ENCODE results near the gene CSMD2. TPM values are rescaled to one million over a fixed set of nuclear protein-coding genes. Genes with fewer than 3 reads are reported as not detected.

CSMD2 gene
- polyA plus RNA-seq, 5 donors = 0.11 to 0.38 (median 0.22) TPM

DNA sequence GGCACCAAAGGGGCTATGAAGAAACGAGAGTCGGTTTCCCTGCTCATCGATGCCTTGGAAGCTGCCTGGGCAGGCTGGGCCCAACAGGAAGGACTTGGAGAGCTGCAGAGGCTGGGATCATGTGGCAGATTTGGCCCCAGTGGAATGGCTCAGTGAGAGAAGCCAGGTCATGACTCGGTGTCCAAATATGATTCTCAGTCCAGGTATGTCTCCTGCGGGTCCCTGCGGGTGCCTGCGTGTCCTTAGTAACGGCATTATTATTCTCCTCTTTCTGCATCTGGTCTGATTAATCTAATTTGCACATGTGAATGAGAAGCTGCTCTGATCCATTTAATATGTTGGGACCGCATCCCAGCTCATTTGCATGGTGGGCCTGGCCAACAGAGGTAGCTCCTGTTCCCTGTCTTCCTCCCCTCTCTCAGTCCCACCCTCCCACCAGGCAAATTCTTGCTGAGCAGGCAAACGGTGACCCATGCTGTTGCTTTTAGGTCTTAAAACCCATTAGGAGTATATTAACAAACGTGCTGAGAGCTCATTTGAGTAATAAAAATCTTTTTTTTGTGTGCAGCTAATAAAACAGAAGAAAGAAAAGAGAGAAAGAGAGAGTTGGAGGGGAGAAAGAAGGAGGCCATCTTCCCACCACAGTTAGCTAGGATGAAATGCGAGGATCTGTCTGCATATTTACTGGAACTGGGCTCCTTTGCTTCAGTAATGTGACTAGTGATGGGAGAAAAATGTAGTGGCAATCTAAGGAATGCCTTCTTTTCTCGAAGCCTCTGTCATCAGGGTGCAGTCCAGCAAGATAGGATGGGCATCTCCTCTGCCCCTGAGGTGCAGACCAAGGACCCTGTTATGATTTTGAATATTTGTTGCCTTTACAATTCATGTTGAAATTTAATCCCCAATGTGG, 167.6 kb downstream of the CSMD2 start:
- DNase-seq = no peak

DNA sequence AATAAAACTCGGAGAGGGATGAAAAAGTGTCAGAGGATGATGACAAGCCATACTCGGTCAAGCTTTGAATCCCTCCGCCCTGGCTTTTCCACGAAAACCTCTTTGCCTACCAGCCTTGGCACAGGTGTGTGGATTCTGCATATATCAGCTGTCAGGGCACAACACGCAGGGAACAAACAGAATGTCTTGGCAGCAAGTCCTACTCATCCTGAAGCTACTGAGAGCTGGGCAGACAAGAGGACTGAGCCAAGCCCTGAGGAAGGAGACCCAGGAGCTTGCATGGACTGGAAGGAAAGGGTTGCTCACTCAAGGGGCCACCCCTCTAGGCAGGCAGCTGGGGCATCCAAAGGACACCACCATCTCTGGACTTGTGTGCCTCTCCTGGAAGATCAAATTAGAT, 168.7 kb downstream of the CSMD2 start:
- DNase-seq = no peak

DNA sequence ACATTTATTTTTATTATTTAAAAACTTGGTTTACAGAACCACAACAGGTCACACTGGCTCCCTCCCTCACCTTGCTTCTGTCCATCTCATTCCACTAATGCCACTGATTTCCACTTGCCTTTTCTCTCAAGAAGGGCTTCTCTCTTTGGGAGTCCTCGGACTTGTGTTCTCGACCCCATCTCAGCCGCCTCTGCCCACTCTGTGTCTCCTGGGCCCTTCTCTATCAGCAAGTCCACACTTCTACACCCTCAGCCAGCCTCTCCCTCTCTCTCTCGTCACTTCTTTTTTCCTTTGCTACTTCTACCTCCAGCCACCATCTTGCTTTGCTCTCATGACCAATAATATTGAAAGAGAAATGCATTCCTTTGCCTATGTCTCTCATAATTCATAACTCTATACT, 171.7 kb downstream of the CSMD2 start:
- no peak for DNase-seq

DNA sequence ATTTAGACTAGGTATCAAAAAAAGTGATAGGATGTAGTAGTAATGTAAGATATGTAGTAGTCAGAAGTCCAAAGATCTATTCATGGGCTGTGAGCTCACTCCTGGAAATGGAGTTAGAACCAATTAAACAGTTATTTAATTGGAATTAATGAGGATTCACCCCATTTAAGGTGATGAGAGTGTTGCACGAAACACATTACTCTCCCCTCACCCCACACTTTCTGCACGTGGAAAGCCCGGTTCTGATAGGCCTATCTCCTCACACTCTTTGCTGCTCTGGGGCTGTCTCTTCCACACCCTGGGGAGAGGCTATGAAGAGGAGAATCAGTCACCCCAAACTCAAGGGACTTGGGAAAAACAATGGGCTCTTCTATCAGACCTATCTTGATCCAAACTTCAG, 174.7 kb downstream of the CSMD2 start:
- no peak for DNase-seq

DNA sequence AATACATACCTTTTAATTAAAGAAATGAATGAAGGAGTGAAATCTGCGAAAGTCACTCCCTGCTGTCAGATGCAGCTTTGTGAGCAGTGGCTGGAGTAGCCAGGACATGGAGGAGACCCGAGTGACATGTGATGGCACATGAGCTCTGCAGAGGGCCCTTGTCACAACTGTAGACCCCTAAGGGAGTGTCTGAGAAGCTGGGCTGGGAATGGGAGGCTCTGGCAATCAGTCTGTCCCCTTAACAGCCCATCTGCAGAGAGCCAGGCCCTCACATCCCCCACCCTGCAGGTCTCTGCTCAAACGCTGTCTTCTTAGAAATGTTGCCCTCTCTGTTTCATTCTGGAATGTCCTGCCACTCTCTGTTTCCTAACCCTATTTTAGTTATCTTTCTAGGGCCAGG, 176.9 kb downstream of the CSMD2 start:
- no peak for DNase-seq

DNA sequence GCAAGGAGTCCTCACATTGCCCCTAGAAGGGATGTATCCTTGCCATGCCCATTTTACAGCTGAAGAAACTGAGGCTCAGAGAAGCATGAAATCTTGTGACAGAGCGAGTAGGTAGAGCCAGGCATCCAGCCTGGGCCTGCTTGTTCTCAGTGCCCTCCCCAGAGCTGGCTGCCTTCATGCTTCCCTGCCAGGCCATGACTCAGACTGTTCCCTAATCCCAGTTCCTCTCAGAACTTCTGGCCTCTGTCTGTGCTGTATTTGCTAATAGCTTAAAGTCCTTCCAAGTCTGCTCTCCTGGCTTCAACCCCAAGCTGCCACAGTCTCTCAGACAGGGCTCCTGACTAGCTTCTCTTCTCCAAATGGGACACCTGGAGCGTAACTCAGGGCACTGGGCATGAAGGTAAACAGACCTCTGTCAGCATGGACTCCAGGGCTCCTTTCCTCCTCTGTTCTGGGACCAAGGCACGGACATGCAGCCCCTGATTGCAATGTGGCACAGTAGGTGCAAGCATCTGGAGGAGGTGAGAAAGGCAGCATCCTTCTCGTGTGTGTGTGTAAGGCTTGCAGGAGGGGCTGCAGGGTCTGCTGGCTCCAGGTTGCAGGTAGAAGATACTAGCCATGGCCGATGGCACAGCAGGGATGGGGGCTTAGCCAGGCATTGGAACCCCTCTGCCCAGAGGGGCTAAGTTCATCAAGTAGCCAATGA, 178.5 kb downstream of the CSMD2 start:
- DNase-seq = no peak

DNA sequence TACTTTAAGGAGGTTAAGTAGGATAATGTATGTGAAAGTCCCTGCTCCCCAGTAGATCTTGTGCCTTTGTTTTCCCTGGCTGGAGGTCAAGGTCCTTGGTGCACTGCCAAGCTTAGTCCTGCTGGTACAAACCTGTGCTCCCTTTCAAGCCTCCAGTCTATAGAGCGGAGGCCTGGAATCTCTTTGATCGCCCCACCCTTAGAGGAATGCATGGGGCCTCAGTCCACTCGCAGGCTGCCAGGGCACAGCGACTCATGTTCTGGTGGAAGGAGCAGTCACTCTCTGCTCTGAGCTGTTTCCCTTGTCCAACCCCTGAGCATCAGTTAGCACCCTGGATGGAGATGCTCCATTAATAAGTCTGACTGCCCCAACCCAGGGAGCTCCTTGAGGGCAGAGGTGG, 179.4 kb downstream of the CSMD2 start:
- no peak for DNase-seq

DNA sequence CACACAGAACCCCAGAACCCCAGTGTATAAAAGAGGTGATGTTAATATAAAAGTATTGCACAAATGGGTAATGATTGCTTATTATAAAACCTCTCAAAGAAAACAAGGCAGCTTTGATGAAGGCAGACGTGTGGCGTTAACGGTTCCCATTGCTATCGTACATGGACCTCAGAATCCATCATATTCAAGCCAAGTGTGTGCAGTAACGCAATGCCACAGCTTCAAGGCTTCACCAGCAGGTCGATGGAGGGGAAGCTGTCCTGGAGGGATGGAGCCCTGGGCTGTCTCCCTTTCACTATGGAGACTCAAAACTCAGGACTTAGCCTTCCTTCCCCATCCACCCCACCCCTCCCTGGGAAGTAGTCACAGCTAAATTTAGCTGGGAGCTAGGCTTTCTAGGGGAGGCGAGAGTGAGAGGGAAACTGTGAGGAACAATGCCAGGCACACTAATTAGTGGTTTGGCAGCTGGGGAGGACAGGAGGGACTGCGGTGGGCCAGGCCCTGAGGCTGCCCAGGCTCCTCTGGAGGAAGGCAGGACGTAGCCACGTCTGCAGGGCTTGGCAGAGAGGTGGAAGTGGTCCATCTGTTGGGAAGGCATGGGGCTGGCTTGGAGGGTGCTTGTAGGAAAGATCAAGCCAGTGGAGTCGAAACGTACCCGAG, 180.0 kb downstream of the CSMD2 start:
- DNase-seq = no peak

DNA sequence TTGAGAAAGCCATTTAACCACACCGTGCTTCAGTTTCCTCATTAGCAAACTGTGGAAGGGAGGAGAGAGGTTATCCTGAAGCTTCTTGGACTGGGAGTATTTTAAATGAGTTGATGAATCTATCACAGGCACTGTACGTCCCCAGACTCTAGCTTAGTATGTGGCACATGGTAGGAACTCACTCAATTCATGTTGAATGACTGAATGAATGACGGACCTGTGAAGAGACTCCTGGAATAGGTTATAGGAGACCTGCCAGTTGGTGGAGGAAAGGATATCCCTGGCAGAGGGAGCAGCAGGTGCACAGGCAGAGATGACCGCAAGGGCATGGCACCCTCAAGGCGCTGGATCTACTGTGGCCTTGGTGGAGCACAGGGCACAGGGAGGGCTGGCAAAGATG, 182.6 kb downstream of the CSMD2 start:
- no peak for DNase-seq

DNA sequence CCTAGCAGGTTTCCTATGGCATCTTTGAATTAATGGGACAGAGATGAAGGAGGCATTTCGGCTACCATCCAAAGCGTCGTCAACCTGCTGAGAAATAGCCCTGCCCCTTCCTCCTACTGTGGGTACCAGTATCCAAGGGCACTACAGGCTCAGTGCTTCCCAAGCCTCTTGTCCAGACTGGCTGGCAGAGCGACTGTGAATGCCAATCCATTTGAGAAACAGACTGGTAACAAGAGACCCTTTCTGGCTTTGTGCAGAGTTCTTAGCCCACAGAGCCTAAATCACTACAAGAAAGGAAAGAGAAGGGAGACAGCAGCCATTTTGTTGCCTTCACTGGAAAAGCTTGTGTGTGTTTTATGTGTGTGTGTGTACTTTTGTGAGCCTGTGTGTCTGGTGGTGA, 185.7 kb downstream of the CSMD2 start:
- no peak for DNase-seq

DNA sequence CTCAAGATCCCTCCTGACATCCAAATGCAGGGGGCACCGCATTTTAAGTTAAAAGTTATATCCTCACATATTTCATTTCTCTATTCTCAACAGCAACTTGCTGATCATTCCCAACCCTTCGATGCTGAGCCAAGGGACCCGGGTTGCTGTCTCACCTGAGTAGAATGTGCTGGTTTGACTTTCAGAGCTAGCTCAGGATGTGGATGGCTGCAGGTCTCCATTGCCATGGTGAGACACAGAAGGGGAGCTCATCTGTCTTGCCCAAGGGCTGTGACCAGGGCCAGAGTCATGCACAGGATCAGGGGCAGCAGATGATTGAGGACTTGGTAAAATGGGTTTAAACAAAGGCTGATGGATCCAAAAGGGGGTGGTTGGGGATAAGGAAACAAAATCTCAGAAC, 189.1 kb downstream of the CSMD2 start:
- DNase-seq = no peak

DNA sequence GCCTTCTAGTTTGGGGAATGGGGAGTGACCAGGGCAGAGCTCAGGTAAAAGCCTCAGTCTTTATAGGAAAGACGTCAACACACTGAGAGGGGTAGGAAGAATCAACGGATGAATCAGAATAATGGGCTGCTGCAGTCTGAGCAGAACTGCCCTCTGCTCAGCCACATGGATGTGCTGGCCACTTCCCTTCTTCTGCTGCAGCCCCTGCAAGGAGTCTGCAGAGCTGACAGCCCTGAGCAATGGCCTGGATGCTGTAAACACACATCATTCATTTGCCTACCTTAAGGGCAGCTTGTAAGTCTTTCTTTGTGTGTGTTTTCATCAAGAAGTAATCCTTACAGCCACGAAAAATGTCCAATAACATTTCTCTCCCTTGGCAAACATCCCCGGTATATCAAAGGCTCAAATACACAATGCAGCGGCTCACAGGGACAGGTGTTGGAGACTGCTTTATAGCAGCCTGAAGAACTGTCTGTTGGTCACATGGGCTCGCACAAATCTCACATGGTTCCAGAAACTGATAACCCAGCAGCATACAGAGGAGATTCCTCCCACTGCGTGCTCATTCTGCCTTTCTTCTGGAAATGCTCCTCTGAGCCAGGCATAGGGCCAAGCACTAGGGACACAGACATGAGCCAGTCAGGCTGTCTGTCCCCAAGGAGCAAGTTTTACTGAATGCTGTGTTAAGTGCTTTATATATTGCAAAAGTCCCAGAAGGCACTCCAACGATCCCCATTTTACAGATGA, 191.1 kb downstream of the CSMD2 start:
- DNase-seq = no peak

DNA sequence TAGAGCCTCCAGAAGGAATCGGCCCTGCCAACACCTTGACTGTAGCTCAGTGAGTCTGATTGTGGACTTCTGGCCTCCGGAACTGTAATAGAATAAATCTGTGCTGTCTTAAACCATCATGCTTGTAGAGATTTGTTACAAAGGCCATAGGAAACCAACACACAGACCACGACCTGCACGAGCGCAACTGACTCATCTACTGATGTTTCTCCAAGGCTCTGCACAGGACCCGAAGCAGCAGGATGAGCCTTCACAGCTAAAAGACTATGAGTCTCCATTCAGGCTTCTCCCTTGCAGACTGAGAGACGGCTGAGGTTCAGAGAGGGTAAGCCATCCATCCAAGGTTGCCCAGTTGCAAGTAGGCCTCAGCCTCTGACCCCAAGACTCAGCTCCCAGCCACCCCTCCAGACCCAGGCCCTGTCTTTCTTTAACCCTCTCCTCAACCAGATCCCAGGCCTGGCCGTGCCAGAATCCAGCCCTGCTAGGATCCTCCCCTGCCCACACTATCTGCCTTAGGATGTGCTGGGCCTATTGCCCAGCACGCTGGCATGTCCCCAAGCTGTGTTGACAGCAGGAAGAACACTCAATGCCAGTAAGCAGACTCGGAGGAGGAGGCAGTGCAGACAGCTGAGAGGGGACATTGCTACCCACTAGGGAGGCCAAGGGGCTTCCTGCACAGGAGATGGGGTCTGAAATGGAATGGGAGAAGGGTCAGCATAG, 192.2 kb downstream of the CSMD2 start:
- DNase-seq = peak; percentile 1 to 5

DNA sequence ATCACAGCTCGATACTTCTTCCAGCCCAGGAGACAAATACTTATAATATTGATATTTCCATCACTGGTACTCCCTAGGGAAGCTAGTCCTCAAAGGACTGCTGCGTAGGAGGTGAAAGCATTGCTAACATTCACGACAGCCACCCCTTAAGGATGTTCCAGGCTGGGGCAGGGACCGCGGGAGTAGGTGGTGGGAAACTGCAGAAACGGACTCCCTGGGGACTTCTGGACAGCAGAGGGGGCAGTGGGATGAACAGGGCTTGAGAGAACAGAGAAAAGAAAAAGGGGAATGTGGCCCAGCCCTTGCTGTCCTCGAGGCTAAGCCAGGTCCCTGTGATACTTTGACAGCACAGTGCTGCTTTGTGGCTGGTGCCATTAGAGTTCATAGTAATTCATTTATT, 193.1 kb downstream of the CSMD2 start:
- no peak for DNase-seq

DNA sequence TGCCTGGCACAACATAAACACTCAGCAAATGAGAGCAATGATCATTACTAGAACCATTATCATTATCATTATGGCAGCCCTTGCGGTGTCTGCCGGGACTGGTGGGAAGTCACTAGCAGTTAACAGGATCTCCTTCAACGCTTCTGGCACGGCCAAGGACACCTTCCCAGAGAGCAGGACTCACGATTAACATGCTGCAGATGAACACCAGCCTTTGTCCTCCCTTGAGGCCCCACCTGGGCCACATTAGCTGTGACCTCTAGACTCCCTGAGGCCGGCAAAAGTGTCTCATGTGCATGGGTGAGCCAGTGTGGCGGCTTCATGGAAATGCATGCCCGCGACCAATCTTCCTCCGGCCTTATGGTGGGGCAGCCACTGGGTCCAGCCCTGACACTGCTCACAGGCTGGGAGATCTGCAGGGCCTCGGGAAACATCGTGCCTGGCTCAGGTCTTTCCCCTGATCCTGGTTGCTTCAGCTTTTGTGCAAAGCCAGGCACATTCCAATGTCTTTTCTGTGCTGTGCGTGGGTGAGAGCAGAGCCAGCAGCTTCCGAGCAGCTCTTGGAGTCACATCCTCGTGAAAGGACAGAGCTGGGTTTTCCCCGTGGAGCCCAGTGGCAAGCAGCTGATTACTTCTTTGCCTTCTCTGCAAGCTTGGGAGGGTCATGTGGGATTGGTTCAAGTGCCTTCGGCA, 193.9 kb downstream of the CSMD2 start:
- DNase-seq = no peak

DNA sequence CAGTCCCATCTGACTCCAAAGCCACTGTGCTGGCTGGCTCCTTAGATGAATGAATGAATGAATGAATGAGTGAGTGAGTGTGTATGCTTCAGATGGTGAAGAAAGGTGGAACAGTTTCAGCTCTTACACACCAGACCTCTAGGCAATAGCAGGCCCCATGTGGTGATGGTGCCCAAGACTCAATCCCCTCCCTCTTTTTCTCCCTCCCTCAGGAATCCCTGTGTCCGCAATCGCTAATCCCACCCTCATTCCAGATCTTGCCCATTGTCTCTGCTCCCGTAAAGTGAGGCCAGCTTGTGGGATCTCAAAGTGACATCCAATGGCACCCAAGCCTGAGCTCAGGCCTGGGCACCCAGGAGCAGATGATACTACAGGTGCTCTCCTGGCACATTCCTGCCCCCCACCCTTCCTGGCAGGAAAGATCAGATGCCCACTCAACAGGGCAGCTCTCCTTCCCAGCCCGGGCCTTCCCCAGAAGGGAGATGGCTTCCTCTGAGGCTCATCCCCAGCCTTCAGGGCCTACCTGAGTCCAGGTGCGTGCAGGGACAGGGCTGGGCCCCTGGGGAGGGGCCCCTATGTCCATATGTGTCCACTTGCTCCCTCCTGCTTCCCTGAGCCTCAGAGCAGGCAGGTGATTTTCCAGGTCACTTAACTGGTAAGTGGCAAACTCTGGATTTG, 194.7 kb downstream of the CSMD2 start:
- DNase-seq = no peak

DNA sequence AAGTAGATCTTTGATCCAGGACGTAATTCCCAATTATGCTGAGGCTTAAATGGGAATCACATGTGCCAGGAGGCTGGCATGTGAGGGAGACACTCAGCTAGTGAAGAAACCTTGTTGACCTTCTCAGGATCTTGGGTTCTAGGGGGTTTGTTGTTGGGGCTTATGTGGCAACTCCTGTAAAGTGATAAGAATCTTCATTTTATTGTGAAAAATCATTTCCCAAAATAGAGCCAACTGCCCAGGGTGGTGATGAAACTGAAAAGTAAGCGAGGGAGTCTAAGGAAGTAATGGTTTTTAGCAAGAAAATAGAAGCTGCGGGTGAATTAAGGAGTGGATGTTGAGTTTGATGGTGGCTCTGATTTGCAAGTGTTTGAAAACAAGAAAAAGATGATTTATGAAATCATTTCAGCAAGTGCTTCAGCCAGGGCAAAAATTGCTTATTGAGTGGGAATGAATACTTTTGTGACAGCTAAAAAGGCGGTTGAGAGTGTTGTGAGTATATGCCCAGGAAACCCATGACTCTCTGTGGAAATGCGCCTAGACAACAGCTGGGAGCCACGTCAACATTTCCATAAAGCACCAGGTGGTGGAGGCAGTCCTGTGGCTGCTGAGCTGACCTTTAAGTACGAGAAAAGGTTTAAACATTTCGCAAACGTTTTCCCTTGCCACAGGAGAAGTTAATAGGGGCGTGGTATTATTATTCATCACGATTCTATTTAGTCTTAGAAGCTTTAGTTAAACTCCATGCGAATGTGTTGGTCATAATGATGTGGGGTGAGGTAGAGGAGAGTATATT, 198.5 kb downstream of the CSMD2 start:
- no peak for DNase-seq

DNA sequence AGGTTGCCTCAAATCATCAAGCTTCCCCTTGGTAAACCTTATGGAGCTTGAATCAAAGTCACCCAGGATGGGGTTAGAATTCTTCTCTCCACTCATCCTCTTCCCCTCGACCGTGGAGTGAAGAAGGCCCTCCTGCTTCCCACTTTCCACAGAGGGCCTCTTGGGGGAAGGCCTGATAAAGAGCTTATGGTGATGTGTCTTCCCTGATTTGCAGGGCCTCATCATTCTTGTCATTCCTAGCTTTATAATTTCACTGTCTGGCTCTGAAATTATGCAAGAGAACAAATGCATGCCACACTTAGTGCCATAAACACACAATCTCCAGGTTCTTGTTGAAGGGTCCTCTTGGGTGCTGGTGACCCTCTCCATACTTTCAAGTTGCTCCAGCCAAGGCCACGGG, 199.9 kb downstream of the CSMD2 start:
- DNase-seq = no peak

DNA sequence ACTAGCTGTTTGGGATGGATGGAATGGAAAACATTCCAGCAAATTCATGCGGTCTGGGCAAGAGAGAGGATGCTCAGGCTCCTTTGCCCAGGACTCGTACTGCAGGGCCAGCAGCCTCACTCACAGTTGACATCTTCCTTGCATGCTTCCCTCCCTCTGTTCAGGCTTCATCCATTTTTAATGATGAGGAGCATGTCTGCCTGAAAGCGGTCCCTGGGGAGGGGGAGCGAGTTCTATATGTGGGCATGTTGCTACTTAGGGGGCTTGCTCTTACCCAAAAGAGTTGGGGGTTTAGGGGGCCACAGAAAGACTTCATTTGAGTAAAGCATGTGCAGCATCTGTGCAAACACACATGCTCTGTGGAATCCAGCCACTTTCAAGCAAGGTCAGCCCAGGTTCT, 203.0 kb downstream of the CSMD2 start:
- no peak for DNase-seq

All from right lung (tissue), 5 donors.